HEK293 (cell line): ENCODE results near the gene ARHGAP1.

Source experiments
- CTCF ChIA-PET: fragments of 350-600 bp; formaldehyde crosslinking; extraction: SDS; loops from one replicate; lab custom pipeline; 2021; ENCODE audit warnings: antibody characterized with exemption; lab: Yijun Ruan, JAX
- POLR2A ChIA-PET: fragments of 300-600 bp; formaldehyde crosslinking; extraction: SDS; loops from one replicate; lab custom pipeline; 2020; ENCODE audit warnings: antibody characterized with exemption, inconsistent platforms; lab: Yijun Ruan, JAX
- H3K27ac ChIP-seq: fragments of 200-500 bp; sonication (Bioruptor generic); 2 replicates; pipeline ENCODE4 v1.5.1; 2014; ENCODE audit warnings: low read depth, low read length, control low read depth, inconsistent platforms; ENCODE audit errors: extremely low read depth
- H3K36me3 ChIP-seq, 2 experiments: fragments of 200-500 bp in 1 of 2; sonication (Bioruptor generic) in 1 of 2; 1 replicate in 1 of 2; 2 replicates in 1 of 2; pipeline ENCODE4 v1.5.1; 2014 to 2017; ENCODE audit warnings: inconsistent platforms in 2 of 2, low read length in 2 of 2; ENCODE audit not compliant: control insufficient read depth in 2 of 2, insufficient read depth in 1 of 2
- H3K4me1 ChIP-seq: fragments of 200-500 bp; sonication (Bioruptor generic); 2 replicates; pipeline ENCODE4 v1.5.1; 2014; ENCODE audit warnings: mild to moderate bottlenecking, low read length, inconsistent platforms; ENCODE audit not compliant: control insufficient read depth, insufficient read depth
- H3K4me3 ChIP-seq: 2 replicates; pipeline ENCODE4 v1.5.1; 2011; ENCODE audit warnings: low read depth, mild to moderate bottlenecking, control low read depth, low read length, moderate library complexity
- H3K9me3 ChIP-seq: fragments of 200-500 bp; sonication (Bioruptor generic); 2 replicates; pipeline ENCODE4 v1.5.1; 2014; ENCODE audit warnings: low read depth, low read length, inconsistent platforms; ENCODE audit not compliant: control insufficient read depth, insufficient read depth
- EGR2 ChIP-seq: fragments of 450-650 bp; formaldehyde crosslinking; IDR thresholded peaks from 2 replicates; pipeline ENCODE4 v1.5.1; 2016; ENCODE audit warnings: low read depth, missing biosample characterization, missing genetic modification characterization
- GLIS1 ChIP-seq: fragments of 450-650 bp; formaldehyde crosslinking; IDR thresholded peaks from 2 replicates; pipeline ENCODE4 v1.5.1; 2016; ENCODE audit warnings: missing biosample characterization, missing genetic modification characterization
- KLF1 ChIP-seq: fragments of 450-650 bp; formaldehyde crosslinking; IDR thresholded peaks from 2 replicates; pipeline ENCODE4 v1.5.1; 2016; ENCODE audit warnings: missing biosample characterization, missing genetic modification characterization
- KLF7 ChIP-seq: fragments of 450-650 bp; formaldehyde crosslinking; IDR thresholded peaks from 2 replicates; pipeline ENCODE4 v1.5.1; 2016; ENCODE audit warnings: missing biosample characterization, missing genetic modification characterization, borderline replicate concordance
- MYNN ChIP-seq: fragments of 450-650 bp; formaldehyde crosslinking; IDR thresholded peaks from 2 replicates; pipeline ENCODE4 v1.5.1; 2016; ENCODE audit warnings: missing biosample characterization, missing genetic modification characterization, borderline replicate concordance
- PRDM10 ChIP-seq: fragments of 450-650 bp; formaldehyde crosslinking; IDR thresholded peaks from 2 replicates; pipeline ENCODE4 v1.5.1; 2016; ENCODE audit warnings: missing biosample characterization, missing genetic modification characterization
- SCRT2 ChIP-seq: fragments of 450-650 bp; formaldehyde crosslinking; IDR thresholded peaks from 2 replicates; pipeline ENCODE4 v1.5.1; 2016; ENCODE audit warnings: missing biosample characterization, missing genetic modification characterization
- ZBTB1 ChIP-seq: fragments of 450-650 bp; formaldehyde crosslinking; IDR thresholded peaks from 2 replicates; pipeline ENCODE4 v1.5.1; 2016; ENCODE audit warnings: missing biosample characterization, missing genetic modification characterization
- ZBTB49 ChIP-seq: fragments of 450-650 bp; formaldehyde crosslinking; IDR thresholded peaks from 2 replicates; pipeline ENCODE4 v1.5.1; 2016; ENCODE audit warnings: missing biosample characterization, missing genetic modification characterization, low read depth
- ZBTB7A ChIP-seq: fragments of 450-650 bp; formaldehyde crosslinking; IDR thresholded peaks from 2 replicates; pipeline ENCODE4 v1.5.1; 2016; ENCODE audit warnings: low read depth, missing biosample characterization, missing genetic modification characterization
- ZFP37 ChIP-seq: fragments of 450-650 bp; formaldehyde crosslinking; IDR thresholded peaks from 2 replicates; pipeline ENCODE4 v1.5.1; 2016; ENCODE audit warnings: missing biosample characterization, missing genetic modification characterization
- ZNF114 ChIP-seq: fragments of 450-650 bp; formaldehyde crosslinking; IDR thresholded peaks from 2 replicates; pipeline ENCODE4 v1.5.0; 2017; ENCODE audit warnings: missing biosample characterization, missing genetic modification characterization
- ZNF133 ChIP-seq: fragments of 450-650 bp; formaldehyde crosslinking; IDR thresholded peaks from 2 replicates; pipeline ENCODE4 v1.5.1; 2016; ENCODE audit warnings: missing biosample characterization, missing genetic modification characterization
- ZNF138 ChIP-seq: fragments of 450-650 bp; formaldehyde crosslinking; IDR thresholded peaks from 2 replicates; pipeline ENCODE4 v1.5.1; 2016; ENCODE audit warnings: missing biosample characterization, missing genetic modification characterization, borderline replicate concordance
- ZNF16 ChIP-seq: fragments of 450-650 bp; formaldehyde crosslinking; IDR thresholded peaks from 2 replicates; pipeline ENCODE4 v1.5.1; 2016; ENCODE audit warnings: low read depth, missing biosample characterization, missing genetic modification characterization
- ZNF18 ChIP-seq: fragments of 450-650 bp; formaldehyde crosslinking; IDR thresholded peaks from 2 replicates; pipeline ENCODE4 v1.5.1; 2016; ENCODE audit warnings: missing biosample characterization, missing genetic modification characterization
- ZNF19 ChIP-seq: fragments of 450-650 bp; formaldehyde crosslinking; IDR thresholded peaks from 2 replicates; pipeline ENCODE4; 2016; ENCODE audit warnings: missing biosample characterization, missing genetic modification characterization, low read depth
- ZNF2 ChIP-seq: fragments of 450-650 bp; formaldehyde crosslinking; IDR thresholded peaks from 2 replicates; pipeline ENCODE4 v1.5.1; 2016; ENCODE audit warnings: missing biosample characterization, missing genetic modification characterization
- ZNF274 ChIP-seq, 2 experiments: fragments of 200-500 bp in 1 of 2; fragments of 450-650 bp in 1 of 2; sonication (Bioruptor generic) in 1 of 2; formaldehyde crosslinking in 1 of 2; IDR thresholded peaks; 2 replicates each; pipeline versions ENCODE4 v1.5.1 to v1.6.1; 2014 to 2016; ENCODE audit warnings: borderline replicate concordance in 1 of 2, inconsistent platforms in 1 of 2, low read length in 1 of 2, missing biosample characterization in 1 of 2, missing genetic modification characterization in 1 of 2
- ZNF324 ChIP-seq: fragments of 450-650 bp; formaldehyde crosslinking; IDR thresholded peaks from 2 replicates; pipeline ENCODE4 v1.5.1; 2016; ENCODE audit warnings: missing biosample characterization, missing genetic modification characterization
- ZNF335 ChIP-seq: fragments of 450-650 bp; formaldehyde crosslinking; conservative IDR thresholded peaks from 2 replicates; pipeline ENCODE4 v1.5.1; 2016; ENCODE audit warnings: missing biosample characterization, missing genetic modification characterization
- ZNF341 ChIP-seq: fragments of 450-650 bp; formaldehyde crosslinking; IDR thresholded peaks from 2 replicates; pipeline ENCODE4; 2016; ENCODE audit warnings: low read depth, missing biosample characterization, missing genetic modification characterization
- ZNF394 ChIP-seq: fragments of 450-650 bp; formaldehyde crosslinking; IDR thresholded peaks from 2 replicates; pipeline ENCODE4 v1.5.1; 2016; ENCODE audit warnings: missing biosample characterization, missing genetic modification characterization, mild to moderate bottlenecking, moderate library complexity, borderline replicate concordance
- ZNF514 ChIP-seq: fragments of 450-650 bp; formaldehyde crosslinking; IDR thresholded peaks from 2 replicates; pipeline ENCODE4 v1.5.1; 2016; ENCODE audit warnings: missing biosample characterization, missing genetic modification characterization
- ZSCAN23 ChIP-seq: fragments of 450-650 bp; formaldehyde crosslinking; IDR thresholded peaks from 2 replicates; pipeline ENCODE4 v1.5.1; 2016; ENCODE audit warnings: missing biosample characterization, missing genetic modification characterization
- ZXDB ChIP-seq: fragments of 450-650 bp; formaldehyde crosslinking; IDR thresholded peaks from 2 replicates; pipeline ENCODE4 v1.5.1; 2016; ENCODE audit warnings: missing biosample characterization, missing genetic modification characterization

ARHGAP1 gene

GRCh38 chr11:46631676-46632075 lies 68.7 kb downstream of the ARHGAP1 start:
- ChIA-PET POLR2A (no interaction called here), CTCF (interaction anchor here (2.2 kb wide), 1 partner anchor 13 kb away, joined by 16 read pairs; the partner anchor contains the start of genes ATG13 and HARBI1)
- Histone ChIP-seq H3K4me3 (no peak overlapping the region), H3K9me3 (no peaks in the 10 kb centered on the region), H3K4me1 (no peaks in the 10 kb centered on the region), H3K27ac (no peak overlapping the region), H3K36me3 (peaks cover 7 to 33% of the 10 kb centered on the region in 2 experiments; a peak in 2 of 3 replicates)
- TF ChIP-seq ZNF341 (tag by site-specific recombination), result no peak
- no peak for TF ChIP-seq ZNF335 (tag by site-specific recombination)

- Histone ChIP-seq H3K4me1 (no peaks in the 10 kb centered on the region), H3K36me3 (peaks cover 7 to 40% of the 10 kb centered on the region in 2 experiments; a peak in 2 of 3 replicates), H3K4me3 (no peak overlapping the region), H3K9me3 (no peaks in the 10 kb centered on the region), H3K27ac (no peak overlapping the region)
- ChIA-PET CTCF (interaction anchor here (0.6 to 2.2 kb wide), 3 partner anchors 12 to 795 kb away, joined by 3 to 16 read pairs (median 5); partner anchors contain the start of genes ATG13 and HARBI1), POLR2A (no interaction called here)
- no peak for TF ChIP-seq ZNF114 (tag by site-specific recombination)
- no peak for TF ChIP-seq GLIS1 (tag by site-specific recombination)
- TF ChIP-seq SCRT2, result no peak
- TF ChIP-seq ZNF18 (tag by site-specific recombination), result no peak
- TF ChIP-seq KLF7 (tag by site-specific recombination), result no peak
- no peak for TF ChIP-seq ZNF138 (tag by site-specific recombination)
- no peak for TF ChIP-seq ZXDB
- no peak for TF ChIP-seq ZNF394 (tag by site-specific recombination)
- TF ChIP-seq ZNF324 (tag by site-specific recombination), result no peak
- TF ChIP-seq ZNF2 (tag by site-specific recombination), result no peak
- no peak for TF ChIP-seq ZFP37 (tag by site-specific recombination)
- no peak for TF ChIP-seq EGR2 (tag by site-specific recombination)
- no peak for TF ChIP-seq PRDM10 (tag by site-specific recombination)
- no peak for TF ChIP-seq ZNF16 (tag by site-specific recombination)
Observed at GRCh38 chr11:46630237-46630636, 70.2 kb downstream of the ARHGAP1 start.

GRCh38 chr11:46628961-46629360 lies 71.5 kb downstream of the ARHGAP1 start:
- H3K36me3 ChIP-seq, result peaks cover 7 to 53% of the 10 kb centered on the region in 2 experiments; a peak in 2 of 3 replicates
- no peak overlapping the region for H3K27ac ChIP-seq
- H3K9me3 ChIP-seq, result no peaks in the 10 kb centered on the region
- H3K4me3 ChIP-seq, result no peak overlapping the region
- POLR2A ChIA-PET, result no interaction called here
- CTCF ChIA-PET, result interaction anchor here (0.6 kb wide), 1 partner anchor 150 kb away, joined by 3 read pairs; no protein-coding TSS in a partner anchor
- no peaks in the 10 kb centered on the region for H3K4me1 ChIP-seq
- TF ChIP-seq ZNF514 (tag by site-specific recombination), result no peak
- TF ChIP-seq ZBTB49 (tag by site-specific recombination), result no peak
- no peak for TF ChIP-seq MYNN
- peak; percentile 42 for TF ChIP-seq KLF1 (tag by site-specific recombination)
- TF ChIP-seq ZBTB1 (tag by site-specific recombination), result no peak
- no peak for TF ChIP-seq ZBTB7A (tag by site-specific recombination)
- no peak for TF ChIP-seq ZNF274 (IDR thresholded peaks at IDR 0.05; ENCODE audit: low read length)
- no peak for TF ChIP-seq ZNF274 (tag by site-specific recombination; IDR thresholded peaks at IDR 0.05; ENCODE audit: borderline replicate concordance)
- no peak for TF ChIP-seq ZSCAN23 (tag by site-specific recombination)
- TF ChIP-seq ZNF133 (tag by site-specific recombination), result no peak
- TF ChIP-seq ZNF19 (tag by site-specific recombination), result no peak
